Smooth muscle cell of the brain vasculature (primary cell): Measurements from ENCODE around the gene INPP5D.
"Not testable (repeated sequence)": the region's sequence is repeated elsewhere in the genome, so short reads cannot be mapped to it uniquely, and the experiment has no call there.

Source experiments
- DNase-seq: peaks from one replicate; pipeline ENCODE4 v3.0.0-alpha.2; 2012; ENCODE audit warnings: low read depth, low spot score

INPP5D gene

DNA sequence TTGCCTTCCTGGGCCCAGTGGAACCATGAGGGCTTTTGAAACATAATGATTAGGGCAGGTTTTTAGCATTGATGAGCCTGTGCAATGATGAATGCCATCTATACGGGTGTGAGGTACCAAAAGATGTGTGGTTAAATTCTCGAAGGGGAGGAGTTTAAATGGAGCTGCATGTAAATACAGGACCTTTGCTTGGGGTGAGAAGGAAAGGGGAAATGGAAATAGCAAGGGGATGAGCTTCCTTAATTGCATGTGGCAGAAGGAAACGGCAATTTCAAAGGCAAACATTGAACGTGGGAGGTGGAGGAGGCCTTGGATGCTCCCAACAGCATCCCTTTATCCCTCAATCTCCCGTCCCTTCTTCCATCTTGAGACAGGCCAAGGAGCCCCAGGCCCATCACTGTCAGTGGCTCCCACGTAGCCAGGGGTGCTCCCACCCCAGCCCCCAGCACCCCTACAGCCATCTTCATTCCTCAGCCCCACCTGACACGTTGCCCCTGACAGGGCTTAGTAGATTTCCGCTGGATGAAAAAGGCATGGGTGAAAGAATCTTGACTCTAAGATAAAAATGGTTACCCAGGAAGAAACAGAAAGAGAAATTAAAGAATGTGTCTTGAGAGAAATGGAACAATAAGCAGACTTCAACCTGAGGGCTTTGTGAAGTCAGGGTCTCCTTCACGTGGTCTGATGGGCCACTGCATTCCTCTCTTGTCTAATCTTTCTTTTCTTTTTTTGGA is 32.5 kb downstream of the INPP5D start:
- no peak for DNase-seq

DNA sequence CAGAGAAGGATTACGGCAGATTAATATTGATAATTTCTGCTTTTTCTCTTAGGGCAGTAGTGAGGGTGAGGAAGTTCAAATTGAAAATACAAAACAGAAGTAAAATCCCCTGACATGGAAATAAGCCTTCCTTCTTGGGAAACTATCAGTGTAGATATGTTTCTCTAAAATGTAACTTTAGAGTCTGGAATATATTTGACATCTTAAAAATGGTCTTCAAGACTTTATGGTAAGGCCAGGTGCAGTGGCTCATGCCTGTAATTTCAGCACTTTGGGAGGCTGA is 33.0 kb downstream of the INPP5D start:
- no peak for DNase-seq

DNA sequence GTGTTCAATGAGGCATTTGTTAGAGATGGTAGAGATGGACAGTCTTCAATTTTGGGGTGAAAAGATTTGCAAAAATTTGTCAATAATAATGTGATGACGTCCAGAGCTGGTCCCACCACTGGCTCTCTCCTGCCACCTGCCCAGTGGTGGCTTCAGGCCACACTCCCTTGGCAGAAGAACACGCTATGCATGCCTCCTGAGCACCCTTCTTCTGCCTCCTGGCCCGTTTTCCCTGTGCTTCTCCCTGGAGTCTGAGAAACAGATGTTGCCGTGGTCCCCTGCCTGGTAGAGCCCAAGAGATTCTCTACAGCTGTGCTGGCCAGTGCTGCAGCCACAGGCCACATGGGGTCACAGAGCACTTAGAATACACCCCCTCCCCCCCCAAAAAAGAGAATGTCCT is 33.6 kb downstream of the INPP5D start:
- no peak for DNase-seq

DNA sequence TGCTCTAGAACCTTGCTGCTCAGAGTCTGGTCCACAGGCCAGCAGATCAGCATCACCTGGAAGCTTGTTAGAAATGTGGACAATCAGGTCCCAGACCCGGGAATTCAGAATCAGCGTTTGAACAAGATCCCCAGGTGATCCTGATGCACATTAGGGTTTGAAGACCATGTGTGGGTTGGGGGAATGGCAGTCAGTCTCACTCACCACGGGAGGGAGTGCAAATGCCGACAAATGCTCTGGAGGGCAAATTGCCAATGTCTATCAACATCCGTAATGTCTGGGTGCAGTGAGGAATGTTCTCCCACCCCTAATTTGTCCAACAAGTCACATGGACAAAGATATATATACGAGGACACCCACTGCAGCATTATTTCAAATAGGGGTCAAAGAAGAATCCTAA is 34.5 kb downstream of the INPP5D start:
- no peak for DNase-seq

DNA sequence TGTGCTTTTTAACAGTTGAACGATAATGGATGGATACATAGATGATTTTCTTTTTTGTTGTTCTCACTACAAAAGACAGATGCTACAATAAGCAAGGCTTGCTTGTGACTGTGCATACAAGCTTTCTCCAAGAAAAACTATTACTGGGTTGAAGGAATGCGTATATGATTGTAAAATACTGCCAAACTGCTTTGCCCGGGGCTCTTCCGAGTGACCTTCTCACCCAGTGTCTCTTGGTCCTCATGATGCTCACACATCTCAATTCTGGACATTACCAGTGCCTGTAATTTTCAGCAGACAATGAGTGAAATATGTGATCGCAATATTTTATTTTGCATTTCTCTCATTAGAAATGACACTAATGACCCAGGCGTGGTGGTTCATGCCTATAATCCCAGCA is 35.9 kb downstream of the INPP5D start:
- DNase-seq = no peak

DNA sequence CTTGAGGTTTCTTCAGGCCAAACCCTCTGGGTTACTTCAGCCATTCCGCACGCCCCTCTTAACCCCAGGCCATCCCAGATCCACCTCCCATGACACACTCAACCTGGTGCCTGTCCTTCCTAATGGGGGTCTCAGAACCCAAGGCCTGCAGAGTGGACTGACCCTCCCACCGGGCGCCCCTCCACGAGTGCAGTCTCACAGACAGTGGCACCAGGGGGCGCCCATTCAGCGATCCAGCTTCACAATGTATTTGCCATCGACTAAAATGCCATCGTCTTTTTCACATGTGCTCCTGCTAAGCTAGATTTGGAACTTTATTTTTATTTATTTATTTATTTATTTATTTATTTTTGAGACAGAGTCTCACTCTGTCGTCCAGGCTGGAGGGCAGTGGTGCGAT is 38.5 kb downstream of the INPP5D start:
- no peak for DNase-seq

DNA sequence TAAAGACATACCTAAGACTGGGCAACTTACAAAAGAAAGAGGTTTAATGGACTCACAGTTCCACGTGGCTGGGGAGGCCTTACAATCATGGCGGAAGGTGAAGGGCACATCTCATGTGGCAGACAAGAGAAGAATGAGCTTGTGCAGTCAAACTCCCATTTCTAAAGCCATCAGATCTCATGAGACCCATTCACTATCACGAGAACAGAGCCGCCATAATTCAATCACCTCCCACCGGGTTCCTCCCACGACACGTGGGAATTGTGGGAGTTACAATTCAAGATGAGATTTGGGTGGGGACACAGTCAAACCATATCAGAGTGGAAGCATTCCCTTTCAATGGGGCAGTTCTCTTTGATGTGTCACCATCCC is 39.7 kb downstream of the INPP5D start:
- not testable (repeated sequence) for DNase-seq

DNA sequence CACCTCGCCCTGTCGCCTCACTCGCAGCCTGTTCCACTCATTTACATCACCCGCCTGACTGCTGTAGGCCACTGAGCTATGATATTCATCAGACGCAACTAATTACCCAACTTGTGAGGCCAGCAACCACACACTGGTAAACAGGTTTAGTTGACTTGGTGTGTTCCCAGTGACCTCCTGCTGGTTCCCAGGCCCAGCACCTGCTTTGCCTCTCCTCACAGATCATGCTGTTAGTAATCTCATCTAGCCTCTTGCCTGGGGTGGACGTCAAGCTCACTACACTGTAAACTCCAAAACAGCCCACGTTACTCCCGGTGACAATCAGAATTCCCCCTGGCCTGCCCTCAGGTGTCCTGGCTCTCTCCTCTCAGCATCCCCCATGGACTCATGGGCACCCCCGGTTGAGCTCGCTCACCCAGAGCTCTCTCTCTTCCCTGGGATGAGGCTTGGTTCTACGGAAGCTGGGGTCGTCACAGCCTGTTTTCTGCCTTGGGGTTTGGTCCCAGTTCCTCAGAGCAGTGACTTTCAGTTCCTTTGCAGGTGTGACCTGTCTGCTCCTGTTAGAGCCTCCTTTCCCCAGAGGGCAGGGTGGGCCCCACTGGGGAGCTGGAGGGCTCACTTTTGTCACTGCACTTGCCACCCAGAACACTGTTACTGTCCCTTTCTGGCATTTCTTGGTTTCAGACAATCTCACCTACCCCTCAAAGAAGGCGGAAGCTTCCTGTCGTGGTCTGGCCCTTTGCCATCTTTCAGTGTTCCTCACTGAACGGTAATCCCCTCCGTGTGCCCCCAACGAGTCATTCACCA is 40.3 kb downstream of the INPP5D start:
- DNase-seq = no peak

DNA sequence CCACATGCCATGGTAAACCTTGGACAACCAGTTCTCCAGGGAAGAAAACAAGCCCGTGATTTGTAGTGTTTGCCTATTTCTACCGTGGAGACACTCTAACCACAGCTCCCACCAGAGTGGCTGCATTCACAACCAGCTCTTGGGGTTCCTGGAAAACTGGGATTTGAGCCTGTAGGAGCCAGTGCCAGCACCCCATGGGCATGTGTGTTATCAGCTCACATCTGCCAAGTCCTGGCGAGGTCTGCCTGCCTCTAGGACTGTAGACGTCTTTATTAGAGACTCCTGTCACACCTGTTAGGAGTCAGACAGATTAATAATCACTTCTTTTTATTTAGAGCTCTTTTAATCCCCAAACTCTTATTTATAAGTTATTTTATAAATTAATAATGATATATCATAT is 41.0 kb downstream of the INPP5D start:
- DNase-seq = no peak

DNA sequence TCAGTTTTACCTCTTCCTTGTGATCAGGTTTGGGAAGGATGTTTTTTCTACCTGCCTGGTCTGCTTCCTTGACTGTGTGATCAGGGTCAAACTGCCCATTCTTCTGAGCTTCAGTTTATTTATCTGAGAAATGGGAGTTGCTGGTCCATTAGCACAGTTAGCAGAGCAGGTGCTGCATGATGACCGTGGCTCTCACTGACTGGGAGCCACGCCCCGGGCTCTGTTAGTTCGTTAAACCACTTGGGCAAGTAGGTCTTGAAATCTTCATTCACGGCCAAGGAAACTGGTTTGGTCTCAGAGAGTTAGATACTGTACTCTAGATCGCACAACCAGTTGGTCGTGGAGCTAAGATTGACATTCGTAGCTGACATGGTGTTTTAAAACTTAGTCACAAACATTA is 41.7 kb downstream of the INPP5D start:
- DNase-seq = no peak

DNA sequence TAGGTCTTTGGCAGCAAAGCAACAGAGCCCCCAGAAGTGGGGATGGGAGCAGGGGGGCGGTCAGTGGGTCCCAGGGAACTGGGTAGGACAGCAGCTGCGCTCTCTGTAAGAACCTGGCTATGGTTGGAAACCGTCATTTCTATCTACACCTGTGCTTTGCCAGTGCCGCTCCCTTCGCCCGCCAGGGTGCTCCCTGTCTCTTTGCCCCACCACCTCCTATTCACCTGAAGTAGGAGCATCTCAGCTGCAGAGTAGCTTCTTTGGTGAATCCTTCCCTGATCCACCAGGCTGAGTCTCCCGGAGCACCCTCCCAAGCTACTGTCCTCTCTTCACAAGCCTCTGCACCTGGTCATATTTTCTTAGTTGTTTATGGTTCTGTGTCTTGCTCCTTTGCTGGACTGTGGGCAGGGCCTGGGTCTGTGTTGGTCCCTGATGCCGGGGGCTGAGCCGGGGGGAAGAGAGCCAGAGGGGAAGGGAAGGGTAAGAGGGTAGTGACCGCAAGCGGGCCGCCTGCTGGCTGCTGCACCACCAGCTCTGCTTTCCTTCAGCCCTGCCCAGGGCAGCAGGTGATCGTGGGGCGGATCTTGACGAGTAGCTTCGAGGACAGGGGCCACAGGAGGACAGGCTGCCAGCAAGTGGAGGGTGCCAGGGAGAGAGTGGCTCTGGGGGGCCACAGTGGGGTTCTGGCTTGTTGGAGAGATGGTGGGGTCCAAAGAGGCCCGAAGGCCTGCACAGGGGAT is 45.2 kb downstream of the INPP5D start:
- DNase-seq = no peak

DNA sequence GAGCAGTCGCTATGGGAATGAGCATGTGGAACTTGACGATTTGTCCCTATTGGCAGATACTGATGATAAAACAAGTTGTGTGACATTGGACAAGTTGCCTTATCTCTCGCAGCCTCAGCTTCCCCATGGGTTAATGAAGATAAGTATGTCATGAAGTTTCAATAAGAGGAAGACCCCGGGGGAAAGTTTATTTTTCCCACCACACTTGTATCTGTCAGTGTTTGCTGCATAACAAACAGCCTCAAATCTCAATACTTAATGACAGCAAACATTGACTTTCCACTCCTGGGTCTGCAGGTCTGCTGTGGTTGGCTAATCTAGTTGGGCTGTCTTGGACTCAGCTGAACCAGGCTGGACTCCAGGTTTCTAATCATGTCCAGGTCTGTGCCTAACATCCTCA is 45.8 kb downstream of the INPP5D start:
- DNase-seq = no peak

DNA sequence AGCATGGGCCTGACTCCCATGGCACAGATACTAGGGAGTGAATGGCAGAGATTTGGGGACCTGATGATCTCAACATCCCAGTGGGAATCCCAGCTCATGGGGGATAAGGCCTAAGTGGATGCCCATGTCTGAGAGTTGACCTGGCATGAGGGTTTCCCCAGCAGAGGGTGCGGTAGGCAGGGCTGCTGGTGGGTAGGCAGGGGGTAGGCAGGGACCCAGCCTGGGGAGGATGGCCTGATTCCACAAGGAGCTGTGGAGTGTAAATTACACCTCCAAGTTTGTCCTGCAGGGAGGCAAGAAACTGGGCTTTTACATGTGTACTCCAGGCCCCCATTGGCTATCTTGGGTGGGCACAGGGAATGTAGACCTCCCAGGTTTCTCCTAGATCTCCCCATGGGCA is 46.9 kb downstream of the INPP5D start:
- no peak for DNase-seq

DNA sequence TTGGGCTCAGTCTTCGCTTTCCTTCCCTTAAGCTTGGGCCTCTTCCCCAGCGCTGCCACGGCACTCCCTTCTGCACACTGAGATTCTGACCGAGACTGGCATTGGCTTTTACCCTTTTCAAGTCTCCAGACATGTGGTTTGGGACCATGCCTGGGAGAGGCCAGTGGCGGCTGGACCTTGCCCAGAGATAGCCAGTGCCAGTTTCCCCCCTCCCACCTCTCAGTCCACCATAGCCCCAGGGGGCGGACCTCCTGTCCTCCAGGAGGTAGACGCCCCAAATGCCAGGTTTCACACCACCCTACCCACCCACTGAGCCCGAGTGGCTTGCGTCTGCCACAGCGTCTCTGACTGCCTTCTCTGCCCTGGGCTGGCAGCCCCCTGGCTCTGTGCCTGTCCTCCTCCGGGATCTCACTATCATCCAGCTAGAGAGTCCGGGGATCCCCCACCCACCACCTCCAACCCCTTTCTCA is 47.7 kb downstream of the INPP5D start:
- no peak for DNase-seq

DNA sequence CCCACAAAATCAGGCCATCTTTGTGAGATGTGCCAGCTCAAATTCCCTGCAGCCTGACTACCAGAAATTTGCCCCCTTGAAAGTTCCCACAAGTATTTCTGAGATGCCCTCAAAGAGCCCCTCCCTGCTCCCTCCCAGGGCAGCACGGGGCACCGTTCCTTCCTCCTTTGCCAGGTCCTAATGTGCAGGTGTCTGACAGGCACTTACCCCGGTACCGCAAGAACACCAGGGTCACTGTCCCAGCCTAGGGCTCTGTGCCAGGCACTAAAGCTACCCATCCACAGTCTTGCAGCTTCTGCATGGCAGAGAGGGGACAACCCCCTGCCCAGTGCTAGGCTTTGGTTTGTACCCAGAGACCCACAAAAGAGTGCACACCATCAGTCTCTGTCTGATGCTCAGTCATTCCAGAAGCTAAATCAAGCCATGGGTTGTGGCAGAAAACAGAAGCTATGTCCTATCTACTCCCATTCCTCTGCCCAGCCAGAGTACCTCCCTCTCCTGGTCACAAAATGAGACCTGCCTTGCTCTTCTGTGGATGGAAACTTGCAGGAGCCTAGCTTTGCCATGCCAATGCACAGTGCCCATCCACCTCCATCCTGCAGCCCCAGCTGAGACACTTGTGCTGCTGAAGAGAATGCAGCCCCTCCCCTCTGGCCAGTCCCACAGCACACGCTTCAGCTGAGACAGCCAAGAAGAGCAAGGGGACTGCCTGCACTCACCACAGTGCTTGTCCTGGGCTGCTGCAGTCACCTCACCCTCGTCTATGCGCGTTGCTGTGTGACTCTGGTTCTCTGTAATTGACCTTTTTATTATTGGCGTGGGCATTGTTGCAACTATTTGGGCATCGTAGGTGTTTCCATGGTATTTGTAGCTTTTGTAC is 48.7 kb downstream of the INPP5D start:
- DNase-seq = no peak

DNA sequence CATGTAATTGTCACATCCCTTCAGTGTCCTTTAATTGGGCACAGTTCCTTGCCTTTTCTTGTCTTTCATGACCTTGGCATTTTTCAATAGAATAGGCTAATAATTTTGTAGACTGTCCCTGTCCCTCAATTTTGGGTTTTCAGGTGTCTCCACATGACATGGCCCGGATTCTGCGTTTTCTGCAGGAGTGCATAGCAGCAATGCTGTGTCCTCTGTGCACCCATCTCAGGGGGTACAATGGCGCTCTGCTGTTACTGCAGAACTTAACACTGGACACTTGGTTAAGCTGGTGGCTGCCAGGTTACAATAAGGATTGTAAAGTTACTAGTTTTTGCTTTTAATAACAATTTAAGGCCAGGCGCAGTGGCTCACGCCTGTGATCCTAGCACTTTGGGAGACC is 51.3 kb downstream of the INPP5D start:
- no peak for DNase-seq

DNA sequence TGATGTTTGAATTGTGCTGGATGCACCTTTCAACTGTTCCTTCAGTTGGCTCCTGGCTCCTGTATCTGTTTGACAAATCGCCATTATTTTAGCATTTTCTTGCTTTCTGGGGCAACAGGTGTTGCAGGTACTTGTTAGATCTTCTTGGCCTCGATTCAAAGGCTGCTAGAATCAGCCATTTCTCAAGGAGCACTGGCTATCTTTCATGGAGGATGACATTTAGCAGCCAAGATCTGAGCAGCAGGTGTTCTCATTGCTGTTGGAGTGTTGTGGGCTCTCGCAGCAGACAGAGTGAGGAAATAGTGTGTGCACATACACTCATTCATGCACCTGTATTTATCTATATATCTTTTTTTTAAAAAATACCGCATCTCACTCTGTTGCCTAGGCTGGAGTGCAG is 52.2 kb downstream of the INPP5D start:
- no peak for DNase-seq

DNA sequence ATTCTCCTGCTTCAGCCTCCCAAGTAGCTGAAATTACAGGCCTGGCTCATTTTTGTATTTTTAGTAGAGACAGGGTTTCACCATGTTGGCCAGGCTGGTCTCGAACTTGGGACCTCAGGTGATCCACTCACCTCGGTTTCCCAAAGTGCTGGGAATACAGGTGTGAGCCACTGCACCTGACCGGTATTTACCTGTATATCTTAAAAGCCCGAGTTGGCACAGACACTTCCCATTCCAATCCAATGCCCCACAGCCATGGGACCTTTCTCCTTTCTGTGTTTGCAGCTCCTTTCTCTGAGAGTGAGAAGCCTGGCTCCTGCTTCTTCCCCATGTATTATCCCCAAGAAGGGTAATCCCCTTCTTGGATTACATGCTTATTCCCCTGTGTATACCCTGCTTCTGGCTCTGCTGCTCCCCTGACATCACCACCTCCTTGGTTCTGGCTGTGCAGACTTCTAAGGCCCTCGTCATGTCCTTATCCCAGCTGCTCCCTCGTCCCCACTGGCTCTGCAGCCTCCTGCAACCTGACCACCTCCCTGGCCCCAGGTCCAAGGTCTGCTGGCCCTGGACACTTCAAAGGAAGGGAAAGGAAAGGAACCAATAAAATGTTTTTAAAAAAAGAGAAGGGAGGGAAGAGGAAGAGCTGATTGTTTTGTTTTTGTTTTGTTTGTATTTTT is 52.8 kb downstream of the INPP5D start:
- DNase-seq = no peak

DNA sequence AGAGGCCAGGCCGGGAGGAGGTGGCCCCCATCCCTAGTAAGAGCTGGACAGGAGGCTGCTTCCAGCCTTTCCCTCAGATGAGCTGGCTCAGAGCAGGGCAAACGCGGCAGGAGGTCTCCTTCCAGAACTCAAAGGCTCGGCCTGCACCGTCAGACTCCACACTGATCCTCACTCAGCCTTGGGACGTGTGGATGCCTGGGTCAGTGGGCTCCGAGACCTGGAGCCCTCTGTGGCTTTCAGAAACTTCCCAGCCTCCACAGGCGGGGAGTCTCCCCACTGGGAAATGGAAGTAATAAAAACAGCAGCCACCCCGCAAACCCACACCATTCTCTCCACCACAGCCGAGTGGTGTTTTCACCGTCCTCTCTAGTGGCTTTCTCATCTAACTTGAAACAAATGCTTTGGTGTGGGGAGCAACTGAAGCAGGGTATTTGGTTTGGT is 54.3 kb downstream of the INPP5D start:
- DNase-seq = peak; percentile 93

DNA sequence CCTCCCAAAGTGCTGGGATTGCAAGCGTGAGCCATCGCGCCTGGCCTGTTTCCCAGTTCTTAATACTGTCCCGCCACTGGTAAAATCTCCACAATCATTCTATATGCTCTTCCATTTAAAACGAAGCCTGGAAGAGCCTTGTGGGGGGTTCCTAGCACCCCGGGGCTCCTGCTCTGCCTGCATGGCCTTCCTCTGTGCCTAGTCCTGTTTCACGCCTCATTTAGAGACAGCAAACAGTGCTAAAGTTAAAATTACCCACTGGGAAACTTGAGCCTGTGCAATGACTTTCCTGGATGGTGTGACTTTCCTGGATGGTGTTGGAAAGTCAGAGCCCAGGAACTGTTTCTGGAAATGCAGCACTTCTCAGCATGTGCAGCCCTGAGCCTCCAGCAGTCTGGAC is 55.0 kb downstream of the INPP5D start:
- DNase-seq = no peak

DNA sequence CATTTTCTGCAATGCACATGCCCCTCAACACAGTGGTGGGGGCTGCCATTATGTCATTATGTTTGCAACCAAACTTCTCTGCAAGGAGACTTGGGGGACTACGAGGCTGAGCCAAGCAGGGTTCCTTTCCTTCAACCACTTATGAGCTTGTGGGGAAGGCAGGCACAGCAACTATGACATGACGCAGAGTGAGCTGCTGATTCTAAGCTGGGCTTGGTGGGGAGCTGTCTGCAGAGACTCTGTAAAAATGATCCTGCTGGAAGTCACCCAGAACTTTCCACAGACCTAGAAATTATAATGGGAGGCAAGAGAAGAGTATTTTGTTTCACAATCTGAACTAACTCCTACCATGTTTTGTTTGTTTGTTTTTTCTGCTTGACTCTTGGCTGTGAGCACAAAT is 55.6 kb downstream of the INPP5D start:
- no peak for DNase-seq
